ENCODE data around the gene ACSBG1. TPM values are rescaled to one million over a fixed set of nuclear protein-coding genes. Genes with fewer than 3 reads are reported as not detected.

The ACSBG1 gene
- total and polyA plus RNA-seq, 2 of the 8 experiments (the other 6 are each of a cell fraction or from before 2014, with no cell fraction given), result 5.4 to 7.1 TPM

- Histone ChIP-seq H3K79me1 (ENCODE audit: low read depth, low read length) (no peaks in the 10 kb centered on the region; the same call in 1 of the 2 replicates), H3K4me2 (ENCODE audit: insufficient read depth in 1 of 2, low read depth in 2 of 2, low read length in 2 of 2) (no peak overlapping the region), H3K23ac (ENCODE audit: insufficient read length) (no peak overlapping the region), H2AK5ac (ENCODE audit: low read depth, low read length) (no peak overlapping the region), H3K9ac (replicated peaks in 1 of 4; ENCODE audit: extremely low read depth in 1 of 4, low read depth in 3 of 4, low read length in 3 of 4) (no peak overlapping the region), H3K18ac (ENCODE audit: extremely low read depth, low read length) (no peak overlapping the region), H4K5ac (ENCODE audit: insufficient read length, low read depth, low read length) (no peak overlapping the region), H2BK12ac (ENCODE audit: low read depth, low read length) (no peak overlapping the region), H2BK15ac (ENCODE audit: low read length) (no peak overlapping the region), H3K27ac (ENCODE audit: low read depth, low read length) (no peak overlapping the region), H3K56ac (replicated peaks; ENCODE audit: insufficient read length, low read depth, low read length) (no peak overlapping the region), H3K4me3 (ENCODE audit: extremely low read depth in 1 of 4, insufficient read depth in 2 of 4, low read depth in 3 of 4, low read length in 4 of 4) (no peak overlapping the region), H4K91ac (replicated peaks; ENCODE audit: insufficient read length, low read length) (no peak overlapping the region), H4K20me1 (replicated peaks in 1 of 2; ENCODE audit: control insufficient read depth in 1 of 2, insufficient read depth in 2 of 2, low read length in 2 of 2) (no peaks in the 10 kb centered on the region), H3K23me2 (ENCODE audit: low read depth, low read length) (no peaks in the 10 kb centered on the region), H3K4me1 (replicated peaks in 1 of 4; ENCODE audit: control insufficient read depth in 3 of 4, insufficient read depth in 4 of 4, low read length in 3 of 4) (no peaks in the 10 kb centered on the region; a peak in 1 of 7 replicates), H3K27me3 (replicated peaks in 1 of 4; ENCODE audit: control insufficient read depth in 3 of 4, extremely low read depth in 1 of 4, insufficient read depth in 3 of 4, low read length in 3 of 4) (no peaks in the 10 kb centered on the region), H3K14ac (ENCODE audit: insufficient read length) (no peak overlapping the region), H2BK5ac (ENCODE audit: low read depth, low read length) (no peak overlapping the region), H3K36me3 (ENCODE audit: control insufficient read depth in 2 of 4, insufficient read depth in 4 of 4, low read length in 3 of 4) (no peaks in the 10 kb centered on the region), H3K9me3 (ENCODE audit: insufficient read depth in 2 of 2, low read depth in 1 of 2, low read length in 1 of 2) (no peaks in the 10 kb centered on the region), H2BK20ac (ENCODE audit: low read length) (no peak overlapping the region), H2AFZ (ENCODE audit: low read length) (no peak overlapping the region), H2BK120ac (replicated peaks; ENCODE audit: low read depth, low read length) (no peak overlapping the region), H3K79me2 (ENCODE audit: control insufficient read depth in 1 of 2, insufficient read depth in 2 of 2, low read length in 2 of 2) (no peaks in the 10 kb centered on the region), H4K8ac (ENCODE audit: extremely low read depth, insufficient read depth, low read length) (peak overlapping the region; percentile 9; the same call in 1 of the 2 replicates), H3K4ac (replicated peaks; ENCODE audit: insufficient read length, low read depth, low read length) (no peak overlapping the region)
- FAIRE-seq (no peak), DNase-seq (ENCODE audit: low read depth in 1 of 2, low spot score in 2 of 2) (no peak)
- WGBS, 2 experiments (ENCODE audit: extremely low coverage in 1 of 2, insufficient coverage in 1 of 2, insufficient read length in 1 of 2, insufficient replicate concordance in 2 of 2, low coverage in 1 of 2, low lambda C conversion rate in 2 of 2, missing lambda C conversion rate in 1 of 2), result 81% methylated on average over 8 of the region's 8 CpGs; no CpG with 5 or more reads in 1 of the 2 experiments
- ChIA-PET POLR2A (ENCODE audit: partially characterized antibody) (no interaction called here), CTCF (ENCODE audit: partially characterized antibody) (interaction anchor here (0.7 to 8.1 kb wide), 4 partner anchors 13 to 120 kb away, joined by 3 to 89 read pairs (median 6); no protein-coding TSS in a partner anchor)
- no peak for TF ChIP-seq YY1 (IDR thresholded peaks at IDR 0.05; ENCODE audit: low read depth, low read length)
- no peak for TF ChIP-seq NRF1 (IDR thresholded peaks at IDR 0.05; ENCODE audit: low read depth, low read length)
- TF ChIP-seq, protein P1, sequence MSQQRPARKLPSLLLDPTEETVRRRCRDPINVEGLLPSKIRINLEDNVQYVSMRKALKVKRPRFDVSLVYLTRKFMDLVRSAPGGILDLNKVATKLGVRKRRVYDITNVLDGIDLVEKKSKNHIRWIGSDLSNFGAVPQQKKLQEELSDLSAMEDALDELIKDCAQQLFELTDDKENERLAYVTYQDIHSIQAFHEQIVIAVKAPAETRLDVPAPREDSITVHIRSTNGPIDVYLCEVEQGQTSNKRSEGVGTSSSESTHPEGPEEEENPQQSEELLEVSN (IDR thresholded peaks at IDR 0.05), result no peak
- TF ChIP-seq CHD1 (IDR thresholded peaks at IDR 0.05; ENCODE audit: low read depth, low read length), result no peak
- no peak for TF ChIP-seq RAD21 (IDR thresholded peaks at IDR 0.05 in 1 of 2, conservative IDR thresholded peaks at IDR 0.05 in 1 of 2; ENCODE audit: low read depth in 2 of 2, low read length in 2 of 2)
- no peak for TF ChIP-seq SAP30 (IDR thresholded peaks at IDR 0.05; ENCODE audit: insufficient read depth, insufficient replicate concordance, low read length)
- TF ChIP-seq SIRT6 (IDR thresholded peaks at IDR 0.05; ENCODE audit: low read length), result no peak
- no peak for TF ChIP-seq CHD2 (IDR thresholded peaks at IDR 0.05; ENCODE audit: low read length)
- no peak for TF ChIP-seq GABPA (IDR thresholded peaks at IDR 0.05; ENCODE audit: borderline replicate concordance, insufficient read depth, low read length)
- TF ChIP-seq HDAC2 (IDR thresholded peaks at IDR 0.05; ENCODE audit: borderline replicate concordance in 1 of 2, low read depth in 2 of 2, low read length in 2 of 2), result no peak
- TF ChIP-seq RBBP5 (IDR thresholded peaks at IDR 0.05; ENCODE audit: borderline replicate concordance, low read depth, low read length), result no peak
- no peak for TF ChIP-seq SIX5 (IDR thresholded peaks at IDR 0.05; ENCODE audit: low read depth, low read length)
- no peak for TF ChIP-seq SP4 (IDR thresholded peaks at IDR 0.05; ENCODE audit: low read length)
These were observed 26.0 kb downstream of the ACSBG1 start for GRCh38 chr15:78208341-78208844.

Data from H1 (cell line).